ENCODE data around the gene MYO18B.
A peak's percentile ranks its signal among the peaks of the same experiment; 100 is the strongest.

Gene MYO18B

DNA sequence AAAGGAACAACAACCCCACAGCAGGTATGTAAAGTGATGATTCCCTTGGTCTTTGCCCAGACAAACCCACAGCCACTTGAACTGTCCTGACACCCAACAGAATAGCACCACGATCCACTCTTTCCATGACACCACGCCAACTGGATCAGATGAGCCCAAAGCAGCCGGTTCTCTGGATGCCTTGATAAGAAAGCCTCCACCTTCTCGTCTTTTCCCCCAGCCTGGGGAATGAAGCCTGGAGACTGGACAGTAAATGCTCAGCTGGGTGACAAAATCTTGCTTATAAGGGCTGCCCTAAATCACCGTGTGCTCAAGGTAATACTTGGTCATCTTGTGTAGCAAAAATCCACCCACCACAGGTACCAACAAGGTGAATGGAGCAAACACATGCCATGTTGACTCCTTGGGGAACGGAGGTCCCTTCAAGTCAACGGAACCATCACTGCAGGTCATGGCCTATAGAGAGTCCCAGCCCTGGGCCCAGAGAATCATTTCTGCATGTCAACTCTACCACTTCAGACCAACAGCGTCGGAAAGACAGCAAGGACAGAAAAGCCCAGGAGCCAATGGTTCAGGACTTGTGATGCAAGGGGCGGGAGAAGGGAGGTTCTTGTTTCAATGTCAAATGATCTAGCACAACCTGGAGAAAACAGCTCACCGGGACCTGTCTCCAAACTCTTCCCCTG, 2.2 kb upstream of the MYO18B start:
- no peak for DNase-seq (ENCODE audit: low read depth)
- H3K4me3 ChIP-seq (ENCODE audit: low read length) = no peak overlapping the region
- no peak overlapping the region for H3K9ac ChIP-seq (ENCODE audit: low read length)
- no peaks in the 10 kb centered on the region for H3K4me1 ChIP-seq (ENCODE audit: control insufficient read depth, insufficient read depth, low read length)
- H3K36me3 ChIP-seq (ENCODE audit: control insufficient read depth, insufficient read depth, low read length, severe bottlenecking) = no peaks in the 10 kb centered on the region
- peaks cover 2% of the 10 kb centered on the region for H3K27me3 ChIP-seq (replicated peaks; ENCODE audit: control insufficient read depth, insufficient read depth, low read length)
- no peaks in the 10 kb centered on the region for H3K9me3 ChIP-seq (ENCODE audit: control insufficient read depth, low read length)

DNA sequence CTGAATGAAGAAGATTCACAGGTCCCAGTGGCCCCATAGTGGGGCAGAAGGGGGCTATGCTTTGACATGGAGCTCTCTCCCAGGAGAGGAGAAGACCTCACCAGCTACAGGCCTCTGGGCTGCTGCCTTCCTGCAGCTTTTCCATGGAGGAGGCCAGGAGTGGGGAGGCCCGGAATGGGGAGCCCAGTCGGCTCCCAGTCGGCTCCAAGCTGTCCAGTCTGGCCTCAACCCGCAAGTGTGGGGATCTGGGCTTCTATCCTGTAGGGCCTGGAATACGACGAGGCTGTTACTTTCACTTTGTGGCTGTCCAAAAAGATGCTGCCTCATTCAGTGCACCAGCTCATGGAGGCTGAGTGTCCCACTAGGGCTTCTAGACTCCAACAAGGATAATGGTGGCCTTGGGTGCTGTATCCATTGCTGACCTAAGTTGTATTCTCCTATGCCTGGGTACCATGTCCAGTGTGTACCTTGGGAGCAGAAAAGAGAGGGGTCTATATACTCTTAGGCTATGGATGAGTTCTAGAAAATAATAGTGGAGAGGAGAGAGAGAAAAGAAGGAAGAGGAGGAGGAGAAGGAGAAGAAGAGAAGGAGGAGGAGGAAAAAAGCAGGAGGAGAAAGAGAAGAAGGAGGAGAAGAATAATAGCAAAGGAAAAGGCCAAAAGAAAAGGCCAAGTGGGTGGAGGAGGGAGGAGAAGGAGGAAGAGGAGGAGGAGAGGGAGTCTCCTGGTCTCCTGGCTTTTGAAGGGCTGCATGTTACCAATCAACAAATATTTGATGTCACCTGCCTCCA, 1.1 kb downstream of the MYO18B start:
- no peak overlapping the region for H3K9ac ChIP-seq (ENCODE audit: low read length)
- H3K27me3 ChIP-seq (replicated peaks; ENCODE audit: control insufficient read depth, insufficient read depth, low read length) = no peaks in the 10 kb centered on the region
- H3K9me3 ChIP-seq (ENCODE audit: control insufficient read depth, low read length) = no peaks in the 10 kb centered on the region
- DNase-seq (ENCODE audit: low read depth) = no peak
- no peak overlapping the region for H3K4me3 ChIP-seq (ENCODE audit: low read length)
- peaks cover 25% of the 10 kb centered on the region for H3K4me1 ChIP-seq (ENCODE audit: control insufficient read depth, insufficient read depth, low read length)
- no peaks in the 10 kb centered on the region for H3K36me3 ChIP-seq (ENCODE audit: control insufficient read depth, insufficient read depth, low read length, severe bottlenecking)

DNA sequence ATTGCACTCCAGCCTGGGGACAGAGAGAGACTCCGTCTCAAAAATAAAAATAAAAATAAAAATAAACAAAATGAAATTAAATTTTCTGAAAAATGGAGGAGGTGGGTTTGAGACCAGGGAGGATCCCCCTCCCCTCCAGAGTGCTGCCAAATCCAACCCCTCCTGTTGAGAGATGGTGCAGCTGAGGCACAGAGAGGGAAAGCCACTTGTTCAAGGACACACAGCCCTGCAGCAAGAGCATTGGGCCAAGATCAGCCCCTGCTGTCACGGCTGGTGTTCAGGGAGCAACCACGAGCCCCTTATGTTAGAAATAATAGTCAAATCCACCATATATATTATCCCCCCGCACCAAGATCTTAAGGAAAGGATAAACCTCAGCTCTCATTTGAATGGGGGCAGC, 2.7 kb downstream of the MYO18B start:
- Histone ChIP-seq H3K4me1 (ENCODE audit: control insufficient read depth, insufficient read depth, low read length) (peaks cover 26% of the 10 kb centered on the region), H3K9me3 (ENCODE audit: control insufficient read depth, low read length) (no peaks in the 10 kb centered on the region), H3K27me3 (replicated peaks; ENCODE audit: control insufficient read depth, insufficient read depth, low read length) (no peaks in the 10 kb centered on the region), H3K36me3 (ENCODE audit: control insufficient read depth, insufficient read depth, low read length, severe bottlenecking) (no peaks in the 10 kb centered on the region), H3K9ac (ENCODE audit: low read length) (no peak overlapping the region), H3K4me3 (ENCODE audit: low read length) (no peak overlapping the region)
- no peak for DNase-seq (ENCODE audit: low read depth)

DNA sequence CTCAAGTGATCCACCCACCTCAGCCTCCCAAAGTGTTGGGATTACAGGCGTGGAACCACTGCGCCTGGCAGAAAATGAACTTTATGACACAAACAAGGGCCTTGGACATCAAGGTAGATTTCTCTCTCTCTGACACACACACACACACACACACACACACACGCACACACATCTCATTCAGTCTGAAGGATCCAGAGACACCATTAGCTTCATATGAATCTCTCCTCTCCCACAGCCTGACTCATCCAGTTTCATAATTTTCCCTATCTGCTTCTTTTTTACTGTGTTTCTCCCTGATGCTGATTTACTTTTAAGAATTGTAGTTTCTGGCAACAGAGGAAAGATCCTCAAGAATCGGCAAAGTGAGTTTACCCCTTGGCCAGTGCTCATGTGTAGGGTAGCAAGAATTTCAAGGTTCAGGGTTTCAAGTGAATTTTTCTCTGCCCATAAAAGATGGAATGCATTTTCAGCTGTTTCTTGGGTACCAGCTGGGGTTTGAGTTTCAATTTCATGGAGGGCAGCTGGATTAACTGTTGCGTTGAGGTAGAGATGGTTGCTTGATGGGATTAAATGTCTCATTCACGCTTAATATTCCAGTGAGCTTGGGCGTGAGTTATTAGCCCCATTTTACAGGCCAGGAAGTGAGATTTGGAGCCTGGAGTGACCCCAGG, 3.5 kb downstream of the MYO18B start:
- peak; percentile 52 for DNase-seq (ENCODE audit: low read depth)
- H3K4me3 ChIP-seq (ENCODE audit: low read length) = no peak overlapping the region
- H3K27me3 ChIP-seq (replicated peaks; ENCODE audit: control insufficient read depth, insufficient read depth, low read length) = no peaks in the 10 kb centered on the region
- H3K9me3 ChIP-seq (ENCODE audit: control insufficient read depth, low read length) = no peaks in the 10 kb centered on the region
- no peak overlapping the region for H3K9ac ChIP-seq (ENCODE audit: low read length)
- H3K4me1 ChIP-seq (ENCODE audit: control insufficient read depth, insufficient read depth, low read length) = peaks cover 26% of the 10 kb centered on the region
- H3K36me3 ChIP-seq (ENCODE audit: control insufficient read depth, insufficient read depth, low read length, severe bottlenecking) = no peaks in the 10 kb centered on the region

DNA sequence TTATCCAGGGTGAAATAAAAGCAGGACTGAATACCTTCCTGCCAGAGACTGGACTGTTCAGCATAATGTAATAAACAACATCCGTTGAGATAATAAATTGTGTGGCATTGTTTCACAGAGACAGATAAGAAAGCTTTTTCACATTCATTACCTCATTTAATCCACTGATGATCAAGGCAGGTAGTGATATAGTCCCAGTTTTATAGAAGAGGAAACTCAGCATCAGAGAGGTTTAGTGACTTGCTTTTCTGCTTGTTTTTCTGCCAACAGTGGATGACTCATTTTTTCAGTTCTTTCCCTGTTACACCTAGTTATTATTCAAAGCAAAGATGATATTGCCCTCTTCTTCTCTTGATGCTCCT, 4.0 kb downstream of the MYO18B start:
- no peak overlapping the region for H3K9ac ChIP-seq (ENCODE audit: low read length)
- no peaks in the 10 kb centered on the region for H3K27me3 ChIP-seq (replicated peaks; ENCODE audit: control insufficient read depth, insufficient read depth, low read length)
- no peak overlapping the region for H3K4me3 ChIP-seq (ENCODE audit: low read length)
- no peaks in the 10 kb centered on the region for H3K36me3 ChIP-seq (ENCODE audit: control insufficient read depth, insufficient read depth, low read length, severe bottlenecking)
- H3K9me3 ChIP-seq (ENCODE audit: control insufficient read depth, low read length) = no peaks in the 10 kb centered on the region
- H3K4me1 ChIP-seq (ENCODE audit: control insufficient read depth, insufficient read depth, low read length) = peaks cover 26% of the 10 kb centered on the region
- peak; percentile 40 for DNase-seq (ENCODE audit: low read depth)

DNA sequence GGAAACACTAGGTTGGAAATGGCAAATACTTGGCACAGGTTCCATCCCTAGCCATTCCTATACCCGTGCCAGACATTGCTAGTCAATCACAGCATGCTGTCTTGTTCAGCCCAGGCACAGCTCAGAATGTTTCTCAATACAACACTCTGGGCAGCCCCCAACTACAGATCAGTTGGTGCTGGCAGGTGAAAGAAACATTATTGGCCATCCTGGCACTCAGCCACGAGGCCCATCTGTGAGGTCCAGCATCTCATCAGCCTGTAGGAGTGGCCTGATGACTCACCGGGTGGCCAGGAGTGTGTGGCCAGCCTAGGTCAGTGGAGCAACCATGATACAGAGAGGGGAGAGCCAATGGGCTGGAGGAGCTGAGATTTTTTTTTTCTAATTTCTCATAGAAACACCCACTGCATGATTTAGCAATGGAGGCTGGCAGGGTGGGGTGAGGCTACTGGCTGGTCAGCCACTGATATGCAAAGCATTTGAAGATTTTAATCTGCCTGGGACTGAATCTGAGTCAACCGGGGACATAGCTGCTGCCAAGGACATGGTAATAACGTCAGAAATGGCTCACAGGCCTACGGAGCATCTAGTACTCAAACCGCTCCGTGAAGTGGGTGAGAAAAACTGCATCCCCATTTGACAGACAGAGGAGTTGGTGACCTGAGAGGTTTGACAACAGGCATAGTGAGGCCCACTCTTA, 5.4 kb downstream of the MYO18B start:
- peak overlapping the region; percentile 1 for H3K4me3 ChIP-seq (ENCODE audit: low read length)
- no peaks in the 10 kb centered on the region for H3K9me3 ChIP-seq (ENCODE audit: control insufficient read depth, low read length)
- H3K36me3 ChIP-seq (ENCODE audit: control insufficient read depth, insufficient read depth, low read length, severe bottlenecking) = no peaks in the 10 kb centered on the region
- H3K4me1 ChIP-seq (ENCODE audit: control insufficient read depth, insufficient read depth, low read length) = peaks cover 28% of the 10 kb centered on the region
- H3K9ac ChIP-seq (ENCODE audit: low read length) = peak overlapping the region; percentile 48
- no peaks in the 10 kb centered on the region for H3K27me3 ChIP-seq (replicated peaks; ENCODE audit: control insufficient read depth, insufficient read depth, low read length)
- DNase-seq (ENCODE audit: low read depth) = peak; percentile 95

DNA sequence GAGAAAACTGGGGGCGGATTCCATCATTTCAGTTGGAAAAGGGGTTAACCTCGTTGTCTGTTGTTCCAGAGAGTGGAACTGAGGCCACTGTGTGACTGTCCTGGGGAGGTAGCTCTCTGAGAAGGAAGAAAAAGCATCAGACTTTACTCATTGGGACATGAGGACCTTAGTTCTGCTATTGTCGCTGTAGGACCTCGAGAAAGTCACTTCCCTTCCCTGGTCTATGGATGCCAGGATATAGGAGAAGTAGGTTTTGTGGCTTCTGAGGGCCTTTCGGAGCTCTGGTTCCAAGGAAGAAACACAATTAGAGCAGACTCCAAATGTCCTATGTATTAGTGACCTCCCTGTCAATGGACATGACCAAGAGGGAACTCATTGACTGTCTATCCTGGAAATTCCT, 6.2 kb downstream of the MYO18B start:
- Histone ChIP-seq H3K4me3 (ENCODE audit: low read length) (peak overlapping the region; percentile 1), H3K9ac (ENCODE audit: low read length) (peak overlapping the region; percentile 48), H3K36me3 (ENCODE audit: control insufficient read depth, insufficient read depth, low read length, severe bottlenecking) (no peaks in the 10 kb centered on the region), H3K4me1 (ENCODE audit: control insufficient read depth, insufficient read depth, low read length) (peaks cover 28% of the 10 kb centered on the region), H3K9me3 (ENCODE audit: control insufficient read depth, low read length) (no peaks in the 10 kb centered on the region), H3K27me3 (replicated peaks; ENCODE audit: control insufficient read depth, insufficient read depth, low read length) (no peaks in the 10 kb centered on the region)
- no peak for DNase-seq (ENCODE audit: low read depth)

DNA sequence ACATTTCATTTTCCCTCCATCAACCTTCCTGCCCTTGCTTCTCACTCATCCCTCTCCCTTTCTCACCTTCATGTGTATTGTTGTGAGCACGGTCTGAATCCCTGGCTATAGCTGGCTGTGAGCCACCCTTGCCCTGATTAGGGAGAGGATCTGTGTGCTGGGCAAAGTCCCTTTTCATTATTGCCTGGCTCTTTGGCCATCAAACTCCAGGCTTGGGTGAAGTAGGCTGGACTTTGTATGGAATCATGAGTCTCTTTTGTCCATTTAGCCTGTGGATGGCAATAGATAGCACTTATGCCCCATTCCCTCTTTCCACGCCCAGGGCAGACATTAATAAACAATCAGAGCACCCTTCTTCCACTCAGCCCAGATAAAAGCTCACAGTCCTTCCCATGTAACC, 6.7 kb downstream of the MYO18B start:
- Histone ChIP-seq H3K36me3 (ENCODE audit: control insufficient read depth, insufficient read depth, low read length, severe bottlenecking) (no peaks in the 10 kb centered on the region), H3K27me3 (replicated peaks; ENCODE audit: control insufficient read depth, insufficient read depth, low read length) (no peaks in the 10 kb centered on the region), H3K4me1 (ENCODE audit: control insufficient read depth, insufficient read depth, low read length) (peaks cover 28% of the 10 kb centered on the region), H3K9ac (ENCODE audit: low read length) (no peak overlapping the region), H3K9me3 (ENCODE audit: control insufficient read depth, low read length) (no peaks in the 10 kb centered on the region), H3K4me3 (ENCODE audit: low read length) (no peak overlapping the region)
- DNase-seq (ENCODE audit: low read depth) = no peak

DNA sequence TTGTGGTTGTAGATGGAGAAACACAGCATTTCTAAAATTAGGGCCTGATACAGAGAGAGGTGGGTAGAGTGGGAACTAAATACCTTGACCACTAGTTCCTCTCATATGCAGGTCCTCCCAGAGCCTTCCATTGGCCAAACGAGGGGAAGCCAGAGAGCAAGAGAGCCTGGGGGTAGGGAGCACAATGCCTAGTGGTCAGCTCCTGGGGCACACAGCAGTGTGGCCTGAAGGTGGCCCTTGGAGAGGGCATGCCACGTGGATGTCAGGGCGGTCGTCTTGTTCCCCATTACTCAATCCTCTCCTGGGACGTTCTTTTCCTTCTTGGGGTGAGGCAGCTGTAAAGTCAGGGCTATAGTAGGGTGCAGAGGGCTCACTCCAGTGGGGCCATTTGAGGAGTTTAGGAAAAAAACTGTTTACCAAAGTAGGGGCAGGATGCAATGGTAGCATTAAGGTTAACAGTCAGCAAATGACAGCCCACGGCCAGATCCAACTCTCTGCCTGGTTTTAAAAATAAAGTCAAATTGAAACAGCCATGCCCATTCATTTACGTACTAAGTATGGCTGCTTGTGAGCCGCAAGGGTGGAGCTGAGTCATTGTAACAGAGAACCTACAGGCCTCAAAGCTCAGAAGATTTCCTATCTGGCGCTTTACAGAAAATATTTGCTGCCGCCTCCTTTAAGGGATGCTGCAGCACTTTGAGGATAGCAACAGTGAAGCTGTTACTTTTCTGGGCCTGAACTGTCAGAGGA, 7.6 kb downstream of the MYO18B start:
- peaks cover 28% of the 10 kb centered on the region for H3K4me1 ChIP-seq (ENCODE audit: control insufficient read depth, insufficient read depth, low read length)
- DNase-seq (ENCODE audit: low read depth) = no peak
- no peak overlapping the region for H3K4me3 ChIP-seq (ENCODE audit: low read length)

DNA sequence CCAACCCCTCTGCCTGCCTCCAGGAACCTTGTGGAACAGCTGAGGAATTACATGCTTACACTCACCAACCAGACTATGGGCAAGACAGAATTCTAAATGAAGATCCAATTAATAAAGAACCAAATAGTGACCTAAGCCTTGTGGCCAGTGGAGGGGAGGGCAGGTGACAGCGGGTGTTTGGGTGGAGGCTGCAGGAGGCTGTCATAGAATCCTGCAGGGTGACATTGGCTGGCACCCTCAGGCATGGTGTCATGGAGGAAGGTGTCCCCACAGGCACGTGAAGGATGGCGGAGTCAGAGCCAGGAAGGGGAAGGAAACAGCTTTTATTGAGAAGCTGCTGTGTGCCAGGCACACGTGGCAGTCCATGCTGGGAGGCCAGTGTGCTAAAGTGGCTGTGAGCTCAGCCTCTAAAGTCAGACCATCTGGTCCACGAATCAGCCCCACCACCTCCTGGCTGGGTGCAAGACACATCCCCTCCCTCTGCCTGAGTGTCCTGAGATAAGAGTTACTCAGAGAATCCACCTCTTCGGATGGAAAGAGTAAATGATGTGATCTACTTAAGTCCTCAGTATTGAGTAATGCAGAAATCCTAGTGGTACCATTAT, 8.7 kb downstream of the MYO18B start:
- Histone ChIP-seq H3K4me1 (ENCODE audit: control insufficient read depth, insufficient read depth, low read length) (peaks cover 24% of the 10 kb centered on the region), H3K9ac (ENCODE audit: low read length) (no peak overlapping the region), H3K36me3 (ENCODE audit: control insufficient read depth, insufficient read depth, low read length, severe bottlenecking) (no peaks in the 10 kb centered on the region), H3K9me3 (ENCODE audit: control insufficient read depth, low read length) (no peaks in the 10 kb centered on the region), H3K27me3 (replicated peaks; ENCODE audit: control insufficient read depth, insufficient read depth, low read length) (no peaks in the 10 kb centered on the region), H3K4me3 (ENCODE audit: low read length) (no peak overlapping the region)
- no peak for DNase-seq (ENCODE audit: low read depth)

More for the DNA sequence above, 7.6 kb downstream of the MYO18B start:
- no peak overlapping the region for H3K9ac ChIP-seq (ENCODE audit: low read length)
- H3K27me3 ChIP-seq (replicated peaks; ENCODE audit: control insufficient read depth, insufficient read depth, low read length) = no peaks in the 10 kb centered on the region
- H3K36me3 ChIP-seq (ENCODE audit: control insufficient read depth, insufficient read depth, low read length, severe bottlenecking) = no peaks in the 10 kb centered on the region
- no peaks in the 10 kb centered on the region for H3K9me3 ChIP-seq (ENCODE audit: control insufficient read depth, low read length)

Measured in adipocyte (in vitro differentiated cells).